H9 (cell line): ENCODE measurements around the gene WSCD2. TPM values are rescaled to one million over a fixed set of nuclear protein-coding genes. Genes with fewer than 3 reads are reported as not detected.

Experiments
- DNase-seq: peaks from one replicate; pipeline ENCODE4 v3.0.0-alpha.2; 2017
- H2AFZ ChIP-seq: one replicate; pipeline ENCODE4 v1.6.1; 2013; ENCODE audit warnings: mild to moderate bottlenecking, low read length, control low read depth, moderate library complexity
- H2AK5ac ChIP-seq: 2 replicates; pipeline ENCODE4 v1.6.1; 2013; ENCODE audit warnings: low read length, control low read depth, mixed read lengths; ENCODE audit not compliant: insufficient read length
- H2BK120ac ChIP-seq: one replicate; pipeline ENCODE4 v1.6.1; 2013; ENCODE audit warnings: low read depth, mild to moderate bottlenecking, low read length, control low read depth, inconsistent platforms; ENCODE audit not compliant: poor library complexity, severe bottlenecking
- H2BK12ac ChIP-seq: 2 replicates; pipeline ENCODE4 v1.6.1; 2013; ENCODE audit warnings: low read length, control low read depth, mixed read lengths, low read depth; ENCODE audit not compliant: insufficient read length
- H2BK15ac ChIP-seq: 2 replicates; pipeline ENCODE4 v1.6.1; 2013; ENCODE audit warnings: low read depth, low read length, control low read depth
- H2BK20ac ChIP-seq: one replicate; pipeline ENCODE4 v1.6.1; 2013; ENCODE audit warnings: low read depth, mild to moderate bottlenecking, low read length, control low read depth, inconsistent platforms; ENCODE audit not compliant: poor library complexity, severe bottlenecking
- H2BK5ac ChIP-seq: 2 replicates; pipeline ENCODE4 v1.6.1; 2013; ENCODE audit warnings: low read length, control low read depth, mixed read lengths; ENCODE audit not compliant: insufficient read length
- H3K14ac ChIP-seq: 2 replicates; pipeline ENCODE4 v1.6.1; 2013; ENCODE audit warnings: low read length, control low read depth; ENCODE audit not compliant: insufficient read depth
- H3K18ac ChIP-seq: 2 replicates; pipeline ENCODE4 v1.6.1; 2013; ENCODE audit warnings: low read depth, mild to moderate bottlenecking, mixed read lengths, low read length, control low read depth; ENCODE audit not compliant: insufficient read length
- H3K23ac ChIP-seq: 2 replicates; pipeline ENCODE4 v1.6.1; 2013; ENCODE audit warnings: low read length, control low read depth, mixed read lengths, low read depth; ENCODE audit not compliant: insufficient read length
- H3K23me2 ChIP-seq: 2 replicates; pipeline ENCODE4 v1.6.1; 2013; ENCODE audit warnings: low read depth, mild to moderate bottlenecking, mixed read lengths, low read length, control low read depth; ENCODE audit not compliant: insufficient read length, poor library complexity, severe bottlenecking
- H3K27ac ChIP-seq: 2 replicates; pipeline ENCODE4 v1.5.1; 2013; ENCODE audit warnings: low read length, control low read depth, mixed read lengths, low read depth; ENCODE audit not compliant: insufficient read length
- H3K27me3 ChIP-seq: 2 replicates; pipeline ENCODE4 v1.6.1; 2013; ENCODE audit warnings: low read length, control low read depth, inconsistent platforms; ENCODE audit not compliant: insufficient read depth
- H3K4ac ChIP-seq: 2 replicates; pipeline ENCODE4 v1.6.1; 2013; ENCODE audit warnings: low read depth, mild to moderate bottlenecking, control low read depth, inconsistent platforms, low read length, moderate library complexity
- H3K4me1 ChIP-seq: 2 replicates; pipeline ENCODE4 v1.6.1; 2013; ENCODE audit warnings: low read length, control low read depth, inconsistent platforms; ENCODE audit not compliant: insufficient read depth
- H3K4me2 ChIP-seq: 2 replicates; pipeline ENCODE4 v1.6.1; 2013; ENCODE audit warnings: low read length, control low read depth, mixed read lengths; ENCODE audit not compliant: insufficient read length, insufficient read depth
- H3K56ac ChIP-seq: 2 replicates; pipeline ENCODE4 v1.6.1; 2013; ENCODE audit warnings: low read depth, mild to moderate bottlenecking, mixed read lengths, low read length, control low read depth; ENCODE audit not compliant: insufficient read length
- H3K79me1 ChIP-seq: 2 replicates; pipeline ENCODE4 v1.6.1; 2013; ENCODE audit warnings: low read depth, mild to moderate bottlenecking, moderate library complexity, low read length, control low read depth, inconsistent platforms; ENCODE audit not compliant: insufficient read depth, poor library complexity, severe bottlenecking
- H3K79me2 ChIP-seq: 2 replicates; pipeline ENCODE4 v1.6.1; 2013; ENCODE audit warnings: low read length, control low read depth, inconsistent platforms; ENCODE audit not compliant: insufficient read depth
- H3K9ac ChIP-seq: 2 replicates; pipeline ENCODE4 v1.6.1; 2013; ENCODE audit warnings: low read length, control low read depth, mixed read lengths; ENCODE audit not compliant: insufficient read length; ENCODE audit errors: extremely low read depth
- H3K9me3 ChIP-seq: one replicate; pipeline ENCODE4 v1.6.1; 2013; ENCODE audit warnings: low read depth, low read length, inconsistent platforms; ENCODE audit not compliant: control insufficient read depth
- H3T11ph ChIP-seq: one replicate; pipeline ENCODE4 v1.6.1; 2013; ENCODE audit warnings: mild to moderate bottlenecking, low read length, control low read depth, inconsistent platforms
- H4K20me1 ChIP-seq: one replicate; pipeline ENCODE4 v1.6.1; 2013; ENCODE audit not compliant: control insufficient read depth, insufficient read length, insufficient read depth
- H4K5ac ChIP-seq: 2 replicates; pipeline ENCODE4 v1.6.1; 2013; ENCODE audit warnings: low read depth, mild to moderate bottlenecking, mixed read lengths, low read length, control low read depth; ENCODE audit not compliant: insufficient read length
- H4K8ac ChIP-seq: replicated peaks from 2 replicates; pipeline ENCODE4 v1.6.1; 2013; ENCODE audit warnings: low read length, control low read depth, mixed read lengths, low read depth; ENCODE audit not compliant: insufficient read length
- H4K91ac ChIP-seq: 2 replicates; pipeline ENCODE4 v1.6.1; 2013; ENCODE audit warnings: low read depth, mild to moderate bottlenecking, moderate library complexity, mixed read lengths, low read length, control low read depth; ENCODE audit not compliant: insufficient read length
- H3K27ac Mint-ChIP-seq, 3 experiments: 2 replicates in 2 of 3; 3 replicates in 1 of 3; pipeline ENCODE4 v1.8.0; 2020 to 2021; ENCODE audit warnings: mixed read lengths in 3 of 3, mild to moderate bottlenecking in 1 of 3, moderate library complexity in 1 of 3
- H3K27me3 Mint-ChIP-seq: 2 replicates; pipeline ENCODE4 v1.8.0; 2021; ENCODE audit warnings: low read depth, mild to moderate bottlenecking, moderate library complexity, mixed read lengths
- H3K36me3 Mint-ChIP-seq, 3 experiments: 2 replicates in 2 of 3; 3 replicates in 1 of 3; pipeline ENCODE4 v1.8.0; 2020 to 2021; ENCODE audit warnings: low read depth in 3 of 3, mixed read lengths in 3 of 3; ENCODE audit not compliant: insufficient read depth in 1 of 3
- H3K4me1 Mint-ChIP-seq, 2 experiments: 2 replicates each; pipeline ENCODE4 v1.8.0; 2020; ENCODE audit warnings: mixed read lengths in 2 of 2
- H3K4me3 Mint-ChIP-seq, 2 experiments: 2 replicates in 1 of 2; 3 replicates in 1 of 2; pipeline ENCODE4 v1.8.0; 2020 to 2021; ENCODE audit warnings: mild to moderate bottlenecking in 2 of 2, mixed read lengths in 2 of 2, moderate library complexity in 1 of 2
- H3K9me3 Mint-ChIP-seq, 2 experiments: 2 replicates in 1 of 2; 3 replicates in 1 of 2; pipeline ENCODE4 v1.8.0; 2020; ENCODE audit warnings: mild to moderate bottlenecking in 2 of 2, mixed read lengths in 2 of 2, moderate library complexity in 1 of 2
- WGBS: extraction: QIAGEN DNeasy Blood & Tissue Kit; methylation state at CpG from one replicate; pipeline ENCODE4 v1.1.7; 2013; ENCODE audit warnings: missing lambda C conversion rate, low lambda C conversion rate, mixed read lengths; ENCODE audit not compliant: insufficient read length; ENCODE audit errors: extremely low coverage; 5-methylcytosine and 5-hydroxymethylcytosine counted together
- total RNA-seq: library from RNA; stranded (reverse); gene quantifications from 2 replicates; pipeline ENCODE4 v1.2.1, GENCODE V29; 2021
- TF ChIP-seq, protein P1 (sequence below): fragments of 200-600 bp; sonication (generic); conservative IDR thresholded peaks from 3 replicates; pipeline ENCODE4 v1.8.0; 2021; ENCODE audit warnings: antibody characterized with exemption, mild to moderate bottlenecking

The WSCD2 gene
- total RNA-seq, 1 experiment from 2014 or later: 0.92 TPM

DNA sequence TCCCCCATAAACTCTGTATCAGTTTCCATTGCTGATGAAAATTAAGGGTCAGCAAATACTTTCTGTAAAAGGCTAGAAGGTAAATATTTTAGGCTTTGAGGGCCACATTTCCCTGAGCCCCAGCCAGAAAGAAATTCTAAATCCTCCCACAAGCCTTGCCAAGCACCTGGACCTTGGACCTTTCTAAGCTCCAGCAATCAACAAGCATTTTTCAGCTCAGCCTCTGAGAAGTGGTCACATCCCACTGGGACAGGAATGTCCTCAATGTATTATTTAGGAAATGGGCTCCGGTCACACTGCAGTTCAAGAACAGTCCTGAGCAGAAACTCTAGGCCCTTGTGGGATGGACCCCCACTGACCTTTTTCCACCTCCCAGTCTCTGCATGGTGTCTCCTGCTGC, 55.9 kb downstream of the WSCD2 start:
- no peaks in the 10 kb centered on the region for H3K27me3 Mint-ChIP-seq
- H3K4me1 Mint-ChIP-seq: peaks cover 31 to 42% of the 10 kb centered on the region in 2 experiments
- H2BK20ac ChIP-seq: no peak overlapping the region
- no peak overlapping the region for H3K27ac ChIP-seq
- H3K4me1 ChIP-seq: no peaks in the 10 kb centered on the region
- H4K5ac ChIP-seq: no peak overlapping the region
- H3K56ac ChIP-seq: no peak overlapping the region
- TF ChIP-seq, protein P1, sequence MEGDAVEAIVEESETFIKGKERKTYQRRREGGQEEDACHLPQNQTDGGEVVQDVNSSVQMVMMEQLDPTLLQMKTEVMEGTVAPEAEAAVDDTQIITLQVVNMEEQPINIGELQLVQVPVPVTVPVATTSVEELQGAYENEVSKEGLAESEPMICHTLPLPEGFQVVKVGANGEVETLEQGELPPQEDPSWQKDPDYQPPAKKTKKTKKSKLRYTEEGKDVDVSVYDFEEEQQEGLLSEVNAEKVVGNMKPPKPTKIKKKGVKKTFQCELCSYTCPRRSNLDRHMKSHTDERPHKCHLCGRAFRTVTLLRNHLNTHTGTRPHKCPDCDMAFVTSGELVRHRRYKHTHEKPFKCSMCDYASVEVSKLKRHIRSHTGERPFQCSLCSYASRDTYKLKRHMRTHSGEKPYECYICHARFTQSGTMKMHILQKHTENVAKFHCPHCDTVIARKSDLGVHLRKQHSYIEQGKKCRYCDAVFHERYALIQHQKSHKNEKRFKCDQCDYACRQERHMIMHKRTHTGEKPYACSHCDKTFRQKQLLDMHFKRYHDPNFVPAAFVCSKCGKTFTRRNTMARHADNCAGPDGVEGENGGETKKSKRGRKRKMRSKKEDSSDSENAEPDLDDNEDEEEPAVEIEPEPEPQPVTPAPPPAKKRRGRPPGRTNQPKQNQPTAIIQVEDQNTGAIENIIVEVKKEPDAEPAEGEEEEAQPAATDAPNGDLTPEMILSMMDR: no peak
- H3K4me2 ChIP-seq: no peak overlapping the region
- H3K18ac ChIP-seq: no peak overlapping the region
- H3K23ac ChIP-seq: no peak overlapping the region
- H3K79me2 ChIP-seq: no peaks in the 10 kb centered on the region
- no peak overlapping the region for H3T11ph ChIP-seq
- H3K27ac Mint-ChIP-seq: peak overlapping the region in 1 of 3 experiments; percentile 18; a peak in 1 of 7 replicates
- no peaks in the 10 kb centered on the region for H4K20me1 ChIP-seq
- no peak overlapping the region for H4K8ac ChIP-seq
- H3K23me2 ChIP-seq: no peaks in the 10 kb centered on the region
- no peak overlapping the region for H2BK120ac ChIP-seq
- H3K9me3 ChIP-seq: no peaks in the 10 kb centered on the region
- H4K91ac ChIP-seq: no peak overlapping the region
- no peak overlapping the region for H2AK5ac ChIP-seq
- no peak overlapping the region for H2AFZ ChIP-seq
- H3K9ac ChIP-seq: no peak overlapping the region
- no peak overlapping the region for H2BK15ac ChIP-seq
- H2BK12ac ChIP-seq: no peak overlapping the region
- H3K4ac ChIP-seq: no peak overlapping the region
- H3K27me3 ChIP-seq: no peaks in the 10 kb centered on the region
- no CpG with 5 or more reads among the region's 1 CpG for WGBS
- no peaks in the 10 kb centered on the region for H3K79me1 ChIP-seq
- H3K14ac ChIP-seq: no peak overlapping the region
- H3K9me3 Mint-ChIP-seq: no peaks in the 10 kb centered on the region
- no peak for DNase-seq
- H3K4me3 Mint-ChIP-seq: no peak overlapping the region
- no peaks in the 10 kb centered on the region; a peak in 1 of 7 replicates for H3K36me3 Mint-ChIP-seq
- H2BK5ac ChIP-seq: no peak overlapping the region
